ENCODE results near the gene KCNH3.
"Not testable (repeated sequence)": the region's sequence is repeated elsewhere in the genome, so short reads cannot be mapped to it uniquely, and the experiment has no call there.

The KCNH3 gene

DNA sequence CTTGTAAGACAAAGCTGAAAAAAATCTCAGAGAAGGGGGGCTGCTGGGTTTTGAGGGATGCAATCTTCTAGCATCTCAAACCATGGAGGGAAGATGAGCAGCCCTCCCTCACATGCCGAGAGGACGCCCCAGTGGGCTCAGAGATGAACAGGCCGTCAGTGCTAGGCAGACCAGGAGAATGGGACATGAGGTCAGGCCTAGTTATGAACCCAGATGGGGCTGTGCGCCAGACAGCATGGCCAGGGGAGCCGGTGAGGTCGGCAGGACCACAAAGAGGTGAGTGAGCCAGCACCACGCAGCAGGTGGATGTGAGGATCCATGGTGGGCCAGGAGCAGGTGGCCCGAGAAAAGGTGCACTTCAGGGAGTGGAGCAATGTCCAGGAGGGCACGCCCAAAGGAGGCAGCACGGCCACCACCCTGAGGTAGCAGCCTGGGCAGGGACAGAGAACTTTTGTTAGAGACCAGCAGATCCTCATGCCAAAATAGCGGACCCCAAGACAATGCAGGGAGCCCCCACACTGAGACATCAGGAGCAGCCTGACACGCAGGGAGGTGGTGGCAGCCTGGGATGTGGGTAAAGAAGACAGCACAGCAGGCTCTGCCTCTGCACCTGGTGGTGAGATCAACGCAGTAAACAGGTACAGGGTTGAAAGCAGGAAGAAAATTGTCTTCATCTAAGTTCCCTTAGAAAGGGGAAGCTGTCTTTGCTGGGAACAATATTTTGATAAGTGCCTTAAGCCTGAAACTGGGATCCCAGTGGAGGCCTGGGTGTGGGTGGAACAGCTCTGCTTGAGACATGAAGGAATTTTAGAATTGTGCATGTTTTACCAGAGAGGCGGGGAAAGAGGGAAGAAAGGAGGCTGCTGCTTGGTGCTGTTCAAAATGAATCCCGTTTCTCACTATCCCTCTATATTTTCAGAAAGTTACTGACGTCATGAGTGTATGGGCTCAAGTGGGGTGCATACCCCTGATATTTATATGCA is 46.9 kb downstream of the KCNH3 start:
- DNase-seq (ENCODE audit: low read depth), result no peak

DNA sequence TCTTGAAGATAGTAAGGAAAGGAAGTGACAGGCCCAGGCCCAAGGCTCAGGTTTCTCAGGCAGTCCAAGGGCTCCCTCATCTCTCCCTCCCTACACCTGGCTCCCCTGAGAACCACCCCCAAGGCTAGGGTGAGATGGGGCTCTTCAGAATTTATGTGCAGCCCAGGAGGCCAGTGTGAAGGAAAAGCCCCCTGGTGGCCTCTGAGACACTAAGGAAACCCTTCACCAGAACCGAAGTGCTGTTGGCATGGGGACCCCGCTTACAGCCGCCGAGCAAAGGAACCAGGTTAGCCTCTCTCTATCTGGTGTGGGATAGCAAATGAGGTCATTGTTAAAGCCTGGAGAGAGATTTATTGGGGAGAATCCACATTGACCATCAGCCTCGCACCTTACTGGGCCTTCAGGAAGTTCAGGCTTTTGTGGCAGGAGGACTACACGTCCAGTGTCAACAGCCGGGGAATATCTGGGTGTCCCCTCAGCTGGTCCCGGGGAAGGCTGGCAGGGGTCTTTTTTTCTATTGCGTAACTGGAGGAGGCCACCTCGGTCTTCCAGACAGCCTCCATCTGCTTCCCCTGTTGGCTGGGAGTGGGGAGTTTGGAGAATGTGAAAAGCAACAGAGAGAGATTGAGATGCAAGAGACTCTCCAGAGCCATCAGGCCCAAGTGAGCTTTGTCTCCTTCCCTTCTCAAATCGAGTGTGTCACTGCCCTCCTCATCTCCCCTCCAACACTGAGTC is 48.5 kb downstream of the KCNH3 start:
- no peak for DNase-seq (ENCODE audit: low read depth)

DNA sequence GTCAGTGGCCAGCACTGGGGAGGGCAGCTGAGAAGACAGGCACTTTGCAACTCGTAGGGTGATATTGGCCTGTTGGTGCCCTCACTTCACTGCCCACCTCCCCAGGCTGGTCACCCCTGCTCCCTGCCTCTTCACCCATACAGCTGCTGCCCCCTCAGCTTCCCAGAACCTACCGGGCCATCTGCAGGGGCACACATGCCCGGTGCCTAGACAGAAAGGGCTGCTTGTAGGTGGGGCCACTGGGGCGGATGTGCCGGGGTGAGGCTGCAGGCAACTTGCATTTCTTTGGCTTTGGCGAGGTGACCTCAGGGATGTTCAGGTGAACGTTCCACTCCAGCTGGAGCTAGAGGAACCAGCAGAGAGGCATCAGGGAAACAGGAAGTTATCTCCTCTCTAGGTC is 49.5 kb downstream of the KCNH3 start:
- no peak for DNase-seq (ENCODE audit: low read depth)

DNA sequence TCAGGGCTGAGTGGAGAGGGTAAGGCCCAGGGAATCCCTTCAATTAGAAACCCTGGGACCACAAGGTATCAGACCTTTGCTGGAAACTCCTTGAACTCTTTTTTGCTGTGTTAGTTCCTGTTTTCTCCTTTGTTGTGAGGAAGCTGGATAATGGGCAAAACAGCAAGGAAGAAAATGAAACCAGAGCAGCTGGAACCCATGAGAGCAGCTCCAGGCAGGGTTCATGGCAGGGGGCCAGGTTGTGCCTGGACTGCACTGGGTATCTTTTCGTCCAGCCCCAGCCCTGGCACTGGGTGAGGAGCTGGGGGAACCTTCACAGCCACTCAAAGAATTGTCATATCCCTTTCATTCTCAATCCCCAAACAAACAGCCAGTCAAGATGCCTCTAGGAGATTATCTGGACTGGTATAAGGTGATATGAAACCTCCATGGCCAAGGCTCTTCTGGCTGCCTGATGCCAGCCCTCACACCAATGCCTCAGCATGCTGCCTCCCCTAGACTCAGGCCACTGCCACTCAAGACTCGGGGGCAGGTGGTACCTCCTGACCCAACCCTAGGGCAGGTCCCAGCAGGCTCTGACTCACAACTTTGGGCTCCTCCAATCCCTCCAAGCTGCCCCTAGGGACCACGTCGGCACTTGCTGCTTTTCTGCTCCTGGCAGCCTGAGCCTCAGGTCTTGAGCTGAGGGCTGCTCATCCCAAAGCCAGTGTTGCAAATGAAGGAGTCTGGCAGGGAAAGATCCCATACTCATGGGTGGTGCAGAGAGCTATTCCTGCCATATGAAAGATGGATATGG is 50.1 kb downstream of the KCNH3 start:
- no peak for DNase-seq (ENCODE audit: low read depth)

DNA sequence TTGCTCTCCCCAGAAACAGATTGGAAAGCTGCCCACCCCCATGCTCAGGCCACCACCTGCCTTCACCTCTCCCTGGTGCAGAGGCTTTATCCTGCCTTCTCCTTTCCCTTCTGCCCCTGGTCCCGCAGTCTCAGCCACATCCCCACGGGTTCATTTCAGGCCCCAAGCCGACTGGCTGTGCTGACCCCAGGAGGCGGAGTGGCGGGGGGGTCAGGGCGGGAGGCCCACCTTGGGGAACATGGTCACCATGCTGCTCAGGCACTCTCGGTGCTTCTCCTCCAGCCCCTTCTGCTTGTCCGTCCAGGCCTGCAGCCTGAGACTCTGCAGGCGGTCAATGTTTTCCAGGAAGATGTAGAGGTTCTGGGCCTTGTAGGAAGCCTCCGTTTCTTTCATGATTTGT is 59.7 kb downstream of the KCNH3 start:
- DNase-seq (ENCODE audit: low read depth), result no peak

DNA sequence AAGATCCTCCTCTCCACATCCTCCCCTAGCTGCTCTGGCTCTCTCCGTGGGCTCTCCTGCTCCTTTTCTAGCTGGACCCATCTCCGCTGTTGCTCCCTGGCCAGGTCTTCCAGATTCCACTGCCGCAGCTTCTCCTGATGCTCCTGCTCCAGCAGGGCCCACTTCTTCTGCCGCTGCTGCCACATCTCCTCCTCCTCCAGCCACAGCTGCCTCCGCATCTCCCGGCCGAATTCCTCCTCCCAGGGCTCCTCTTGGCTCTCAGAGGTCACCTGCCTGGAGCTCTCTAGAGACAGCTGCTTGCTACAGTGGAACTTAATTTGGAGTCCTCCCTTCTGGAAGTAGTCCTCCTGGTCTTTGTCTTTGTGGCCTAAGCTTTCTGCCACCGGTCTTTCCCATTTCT is 61.1 kb downstream of the KCNH3 start:
- DNase-seq (ENCODE audit: low read depth), result no peak

DNA sequence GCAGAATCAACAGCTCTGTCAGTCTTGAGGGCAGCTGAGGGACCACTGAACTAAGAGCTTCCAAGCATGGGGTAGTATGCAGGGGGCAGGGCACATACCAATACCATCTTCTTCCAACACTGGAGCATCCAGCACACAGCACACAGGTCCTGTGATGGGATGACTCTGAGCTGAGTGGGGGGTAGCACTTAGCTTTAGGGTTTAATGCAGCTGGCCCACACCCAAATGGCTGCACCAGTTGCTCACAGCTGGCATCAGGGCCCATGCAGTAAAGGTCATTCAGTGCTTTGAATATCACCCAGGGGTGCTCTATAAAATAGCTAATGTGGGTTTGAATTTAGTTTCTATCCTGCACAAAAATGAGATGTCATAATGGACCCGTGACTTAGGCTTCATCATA is 64.9 kb downstream of the KCNH3 start:
- no peak for DNase-seq (ENCODE audit: low read depth)

DNA sequence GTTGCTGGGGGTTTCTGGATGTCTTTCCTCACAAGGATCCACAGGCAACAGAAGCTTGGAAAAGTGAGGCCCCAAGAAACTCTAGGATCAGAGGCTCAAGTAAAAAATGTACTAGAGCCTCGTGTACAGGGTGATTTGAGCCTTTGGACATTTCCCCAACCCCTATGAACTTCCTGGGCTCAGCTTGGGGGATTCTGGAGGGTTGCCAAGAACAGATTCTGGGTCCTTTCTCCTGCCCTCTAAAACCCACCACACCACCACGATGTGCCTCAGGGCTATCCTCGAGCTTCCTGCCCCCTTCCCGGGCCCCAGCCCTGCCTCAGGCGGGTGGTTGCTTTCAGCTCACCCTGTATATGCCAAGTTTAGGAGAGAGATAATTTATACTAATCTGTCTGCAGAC is 66.0 kb downstream of the KCNH3 start:
- no peak for DNase-seq (ENCODE audit: low read depth)

DNA sequence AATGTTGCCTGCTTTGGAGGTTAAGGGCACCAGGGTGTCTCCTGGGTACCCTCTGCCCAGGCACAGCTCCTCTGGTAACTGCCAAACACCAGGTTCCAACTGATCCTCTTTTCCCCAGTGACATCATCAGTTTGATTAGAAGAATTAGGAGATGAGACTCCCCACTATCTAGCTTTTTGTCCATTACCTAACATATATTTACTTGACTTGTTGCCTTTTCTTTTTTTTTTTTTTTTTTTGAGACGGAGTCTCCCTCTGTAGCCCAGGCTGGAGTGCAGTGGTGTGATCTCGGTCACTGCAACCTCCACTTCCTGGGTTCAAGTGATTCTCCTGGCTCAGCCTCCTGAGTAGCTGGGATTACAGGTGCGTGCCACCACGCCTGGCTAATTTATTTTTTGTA is 66.7 kb downstream of the KCNH3 start, which contains the start of gene FAM186B:
TSS of gene FAM186B (minus strand) at position 101 of the 400 bp plus-strand sequence. CDS start 162 bp downstream, outside the sequence.
- not testable (repeated sequence) for DNase-seq (ENCODE audit: low read depth)
